HL-60 (cell line): ENCODE data around the gene KIAA0825.

ENCODE experiments used
- DNase-seq, 2 experiments: peaks; one replicate each; pipeline ENCODE4 v3.0.0-alpha.2; 2010 to 2020; ENCODE audit warnings: low read depth in 1 of 2, low spot score in 1 of 2
- H3K27ac ChIP-seq: fragments of 250-450 bp; sonication (Bioruptor Pico); replicated peaks from 2 replicates; pipeline ENCODE4 v1.5.1; 2020; ENCODE audit warnings: mild to moderate bottlenecking, moderate library complexity
- H3K27me3 ChIP-seq: fragments of 250-450 bp; sonication (Bioruptor Pico); 2 replicates; pipeline ENCODE4 v1.5.1; 2021; ENCODE audit warnings: mild to moderate bottlenecking, moderate library complexity; ENCODE audit not compliant: insufficient read depth, poor library complexity, severe bottlenecking
- H3K4me3 ChIP-seq: replicated peaks from 2 replicates; pipeline ENCODE4 v1.5.1; 2011; ENCODE audit warnings: mild to moderate bottlenecking, control low read depth, low read length; ENCODE audit not compliant: insufficient read depth
- GABPA ChIP-seq: IDR thresholded peaks from 2 replicates; pipeline ENCODE4 v1.6.1; 2012; ENCODE audit warnings: low read depth
- POLR2AphosphoS5 ChIP-seq: IDR thresholded peaks from 2 replicates; pipeline ENCODE4 v1.6.1; 2012; ENCODE audit warnings: low read depth
- SPI1 ChIP-seq: IDR thresholded peaks from 2 replicates; pipeline ENCODE4 v1.6.1; 2012; ENCODE audit warnings: low read depth, mild to moderate bottlenecking, borderline replicate concordance
- TF ChIP-seq, protein P1 (sequence below): IDR thresholded peaks from one replicate; pipeline ENCODE4 v1.5.1; 2011; ENCODE audit warnings: low read length, control low read depth, inconsistent platforms; ENCODE audit not compliant: insufficient read depth
- TF ChIP-seq, protein P2 (sequence below): IDR thresholded peaks from 2 replicates; pipeline ENCODE4 v1.6.1; 2012; ENCODE audit warnings: low read depth; ENCODE audit not compliant: insufficient replicate concordance

The KIAA0825 gene

DNA sequence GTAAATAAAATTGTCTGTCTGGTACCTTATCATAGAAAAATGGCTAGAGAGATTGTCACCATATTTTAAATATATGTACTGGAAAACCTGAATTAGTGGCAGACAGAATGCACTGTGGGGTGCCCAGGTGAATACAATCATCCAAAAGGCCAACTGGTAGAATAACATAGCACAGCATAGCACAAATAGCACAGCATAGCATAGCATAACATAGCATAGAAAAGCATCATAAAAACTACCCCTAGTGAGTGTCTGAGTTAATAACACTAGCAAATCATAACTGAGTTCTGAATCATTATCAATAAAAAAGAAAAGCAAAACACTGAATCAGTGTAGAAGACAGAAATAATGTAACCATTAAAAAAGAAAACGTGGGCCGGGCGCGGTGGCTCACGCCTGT lies 102.3 kb downstream of the KIAA0825 start:
- TF ChIP-seq, protein P1, sequence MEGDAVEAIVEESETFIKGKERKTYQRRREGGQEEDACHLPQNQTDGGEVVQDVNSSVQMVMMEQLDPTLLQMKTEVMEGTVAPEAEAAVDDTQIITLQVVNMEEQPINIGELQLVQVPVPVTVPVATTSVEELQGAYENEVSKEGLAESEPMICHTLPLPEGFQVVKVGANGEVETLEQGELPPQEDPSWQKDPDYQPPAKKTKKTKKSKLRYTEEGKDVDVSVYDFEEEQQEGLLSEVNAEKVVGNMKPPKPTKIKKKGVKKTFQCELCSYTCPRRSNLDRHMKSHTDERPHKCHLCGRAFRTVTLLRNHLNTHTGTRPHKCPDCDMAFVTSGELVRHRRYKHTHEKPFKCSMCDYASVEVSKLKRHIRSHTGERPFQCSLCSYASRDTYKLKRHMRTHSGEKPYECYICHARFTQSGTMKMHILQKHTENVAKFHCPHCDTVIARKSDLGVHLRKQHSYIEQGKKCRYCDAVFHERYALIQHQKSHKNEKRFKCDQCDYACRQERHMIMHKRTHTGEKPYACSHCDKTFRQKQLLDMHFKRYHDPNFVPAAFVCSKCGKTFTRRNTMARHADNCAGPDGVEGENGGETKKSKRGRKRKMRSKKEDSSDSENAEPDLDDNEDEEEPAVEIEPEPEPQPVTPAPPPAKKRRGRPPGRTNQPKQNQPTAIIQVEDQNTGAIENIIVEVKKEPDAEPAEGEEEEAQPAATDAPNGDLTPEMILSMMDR, result no peak
- TF ChIP-seq, protein P2, sequence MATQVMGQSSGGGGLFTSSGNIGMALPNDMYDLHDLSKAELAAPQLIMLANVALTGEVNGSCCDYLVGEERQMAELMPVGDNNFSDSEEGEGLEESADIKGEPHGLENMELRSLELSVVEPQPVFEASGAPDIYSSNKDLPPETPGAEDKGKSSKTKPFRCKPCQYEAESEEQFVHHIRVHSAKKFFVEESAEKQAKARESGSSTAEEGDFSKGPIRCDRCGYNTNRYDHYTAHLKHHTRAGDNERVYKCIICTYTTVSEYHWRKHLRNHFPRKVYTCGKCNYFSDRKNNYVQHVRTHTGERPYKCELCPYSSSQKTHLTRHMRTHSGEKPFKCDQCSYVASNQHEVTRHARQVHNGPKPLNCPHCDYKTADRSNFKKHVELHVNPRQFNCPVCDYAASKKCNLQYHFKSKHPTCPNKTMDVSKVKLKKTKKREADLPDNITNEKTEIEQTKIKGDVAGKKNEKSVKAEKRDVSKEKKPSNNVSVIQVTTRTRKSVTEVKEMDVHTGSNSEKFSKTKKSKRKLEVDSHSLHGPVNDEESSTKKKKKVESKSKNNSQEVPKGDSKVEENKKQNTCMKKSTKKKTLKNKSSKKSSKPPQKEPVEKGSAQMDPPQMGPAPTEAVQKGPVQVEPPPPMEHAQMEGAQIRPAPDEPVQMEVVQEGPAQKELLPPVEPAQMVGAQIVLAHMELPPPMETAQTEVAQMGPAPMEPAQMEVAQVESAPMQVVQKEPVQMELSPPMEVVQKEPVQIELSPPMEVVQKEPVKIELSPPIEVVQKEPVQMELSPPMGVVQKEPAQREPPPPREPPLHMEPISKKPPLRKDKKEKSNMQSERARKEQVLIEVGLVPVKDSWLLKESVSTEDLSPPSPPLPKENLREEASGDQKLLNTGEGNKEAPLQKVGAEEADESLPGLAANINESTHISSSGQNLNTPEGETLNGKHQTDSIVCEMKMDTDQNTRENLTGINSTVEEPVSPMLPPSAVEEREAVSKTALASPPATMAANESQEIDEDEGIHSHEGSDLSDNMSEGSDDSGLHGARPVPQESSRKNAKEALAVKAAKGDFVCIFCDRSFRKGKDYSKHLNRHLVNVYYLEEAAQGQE, result no peak
- no peak for TF ChIP-seq POLR2AphosphoS5
- no peak for TF ChIP-seq SPI1
- no peak for TF ChIP-seq GABPA
- DNase-seq, result no peak
- H3K27me3 ChIP-seq, result no peaks in the 10 kb centered on the region
- no peak overlapping the region for H3K27ac ChIP-seq
- H3K4me3 ChIP-seq, result no peak overlapping the region

- H3K27ac ChIP-seq, result no peak overlapping the region
- H3K4me3 ChIP-seq, result no peak overlapping the region
- no peaks in the 10 kb centered on the region for H3K27me3 ChIP-seq
- TF ChIP-seq SPI1, result no peak
- TF ChIP-seq, protein P2, result no peak
- TF ChIP-seq, protein P1, result no peak
- TF ChIP-seq POLR2AphosphoS5, result no peak
- TF ChIP-seq GABPA, result no peak
- DNase-seq, result no peak
Measured at GRCh38 chr5:94508461-94509148, 109.8 kb downstream of the KIAA0825 start.

DNA sequence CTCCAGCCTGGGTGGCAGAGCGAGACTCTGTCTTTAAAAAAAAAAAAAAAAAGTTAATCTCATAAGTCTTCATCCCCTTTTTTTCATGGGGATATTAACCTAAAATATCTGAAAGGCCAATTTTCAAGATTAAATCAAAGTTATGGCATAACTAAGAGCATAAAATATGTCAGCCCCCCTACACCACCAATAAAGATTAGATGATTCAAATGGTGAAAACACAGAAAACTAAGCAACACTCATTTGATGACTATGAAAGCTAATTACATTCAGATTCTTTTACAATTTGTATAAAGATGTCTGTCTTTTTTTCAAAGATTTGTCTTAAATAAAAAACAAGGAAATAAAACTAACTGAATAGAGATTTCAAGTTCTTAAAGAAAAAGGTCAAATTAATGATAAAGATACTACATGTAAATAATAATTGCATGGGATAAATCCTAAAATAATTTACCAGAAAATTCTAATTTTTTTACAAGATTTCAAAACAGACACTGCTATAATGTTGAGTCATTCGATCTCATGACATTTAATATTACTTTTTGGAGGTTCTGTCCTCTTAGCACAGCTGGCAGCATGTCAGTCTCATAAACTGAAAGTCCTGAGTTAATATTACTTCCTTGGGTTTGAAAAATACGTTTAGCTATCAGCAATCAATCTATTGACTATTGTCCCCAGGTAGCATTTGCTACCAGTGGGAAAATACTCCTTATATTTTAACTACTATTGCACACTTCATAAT lies 112.9 kb downstream of the KIAA0825 start:
- H3K27me3 ChIP-seq, result no peaks in the 10 kb centered on the region
- H3K4me3 ChIP-seq, result no peak overlapping the region
- H3K27ac ChIP-seq, result no peak overlapping the region
- no peak for TF ChIP-seq SPI1
- TF ChIP-seq, protein P1, result no peak
- TF ChIP-seq POLR2AphosphoS5, result no peak
- TF ChIP-seq, protein P2, result no peak
- TF ChIP-seq GABPA, result no peak
- no peak for DNase-seq
